HG02759 (cell line): ENCODE results near the gene CSRP1.
A peak's percentile ranks its signal among the peaks of the same experiment; 100 is the strongest.

ENCODE experiments used
- ATAC-seq: cut with Tn5 transposase; IDR thresholded peaks from one replicate; pipeline ENCODE4 v1.9.1; 2021; ENCODE audit warnings: mild to moderate bottlenecking, moderate library complexity; ENCODE audit not compliant: unreplicated experiment

CSRP1 gene

DNA sequence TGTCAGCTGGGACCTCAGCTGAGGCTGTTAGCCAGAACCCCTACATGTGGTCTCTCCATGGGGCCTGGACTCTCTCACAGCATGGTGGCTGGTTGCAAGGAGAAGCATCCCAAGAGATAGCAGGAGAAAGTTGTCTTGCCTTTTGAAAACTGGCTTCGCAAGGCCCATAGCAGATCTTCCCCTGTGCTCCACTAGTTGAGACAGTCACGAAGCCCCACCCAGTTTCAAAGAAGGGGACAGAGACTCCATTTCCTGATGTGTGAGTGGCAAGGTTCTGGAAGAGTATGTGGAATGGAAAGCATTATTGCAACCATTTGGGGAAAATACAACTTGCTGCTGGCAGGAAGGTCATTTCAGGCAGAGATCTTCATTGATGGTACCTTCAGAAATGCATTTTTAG, 7.5 kb upstream of the CSRP1 start:
- no peak for ATAC-seq

GRCh38 chr1:201513498-201514243, 6.7 kb upstream of the CSRP1 start:
- no peak for ATAC-seq

- ATAC-seq: peak; percentile 33
Observed at GRCh38 chr1:201511941-201512539, 5.1 kb upstream of the CSRP1 start.

DNA sequence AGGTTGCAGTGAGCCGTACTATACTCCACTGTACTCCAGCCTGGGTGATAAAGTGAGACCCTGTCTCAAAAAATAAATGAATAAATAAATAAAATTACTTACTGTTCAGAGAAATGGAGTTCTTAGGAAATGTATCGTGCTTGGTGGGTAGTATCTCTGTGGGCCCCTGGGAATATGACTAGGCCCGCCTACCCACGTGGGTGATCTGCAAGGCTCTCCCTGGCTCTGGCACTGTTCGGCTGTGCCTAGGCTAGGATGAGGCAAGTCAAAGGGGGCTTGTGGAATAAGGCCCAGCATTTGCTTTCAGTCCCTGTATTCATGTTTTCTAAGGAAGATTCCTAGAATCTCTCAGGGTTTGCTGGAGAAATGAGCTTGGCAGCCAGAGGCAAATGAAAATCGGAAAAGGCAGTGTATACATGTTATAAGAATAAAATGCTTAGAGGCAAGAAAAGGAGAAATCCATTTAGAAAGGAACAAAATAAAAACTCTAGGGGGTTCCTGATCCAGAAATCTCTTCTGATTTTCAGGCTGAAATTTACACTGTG, 4.5 kb upstream of the CSRP1 start:
- no peak for ATAC-seq

GRCh38 chr1:201510734-201511133, 3.8 kb upstream of the CSRP1 start:
- ATAC-seq: no peak

- ATAC-seq: no peak
Observed at GRCh38 chr1:201509601-201510374, 2.9 kb upstream of the CSRP1 start.

DNA sequence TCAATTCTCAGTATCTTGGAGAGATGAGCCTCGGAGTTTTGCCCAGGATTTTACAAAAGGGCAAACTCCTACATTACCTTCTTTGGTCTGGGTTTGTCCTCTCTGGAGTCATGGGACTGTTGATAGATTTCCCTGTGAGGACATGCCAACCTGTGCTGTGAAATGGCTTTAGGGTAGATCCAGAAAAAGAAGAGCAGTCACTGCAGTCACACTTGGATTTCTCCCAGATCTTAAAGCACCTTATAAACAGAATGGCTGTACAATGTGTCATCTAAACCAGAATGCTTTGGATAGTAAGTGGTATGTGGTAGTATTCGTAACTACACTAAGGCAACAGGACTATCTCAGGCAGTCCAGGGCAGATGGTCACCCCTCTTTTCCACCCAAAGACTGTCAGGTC, 1.9 kb upstream of the CSRP1 start:
- no peak for ATAC-seq

DNA sequence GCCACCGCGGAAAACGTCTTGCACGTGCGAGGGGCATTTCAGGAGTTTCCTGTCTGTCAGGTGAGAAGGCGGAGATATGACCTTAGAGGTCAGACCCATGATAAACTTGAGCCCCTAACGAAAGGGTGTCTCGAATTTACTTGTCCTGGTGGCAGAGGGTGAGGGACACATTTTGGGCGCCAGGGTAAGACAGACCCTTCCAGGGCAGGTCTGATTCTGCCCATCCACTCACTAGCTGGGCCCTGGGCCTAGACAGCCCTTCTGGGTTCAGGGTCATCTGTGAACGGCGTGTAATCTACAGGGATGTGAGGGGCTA, 395 bp upstream of the CSRP1 start:
- no peak for ATAC-seq

GRCh38 chr1:201506092-201506491, 831 bp downstream of the CSRP1 start:
- no peak for ATAC-seq

GRCh38 chr1:201505503-201505890, 1.4 kb downstream of the CSRP1 start:
- ATAC-seq: no peak

GRCh38 chr1:201504799-201505502, 2.0 kb downstream of the CSRP1 start:
- ATAC-seq: no peak

- ATAC-seq: no peak
Observed at GRCh38 chr1:201504179-201504631, 2.7 kb downstream of the CSRP1 start.

GRCh38 chr1:201503397-201504176, 3.3 kb downstream of the CSRP1 start:
- no peak for ATAC-seq

GRCh38 chr1:201502511-201502857, 4.4 kb downstream of the CSRP1 start:
- ATAC-seq: no peak

- ATAC-seq: no peak
Observed at GRCh38 chr1:201501812-201502510, 5.0 kb downstream of the CSRP1 start.

- no peak for ATAC-seq
Observed at GRCh38 chr1:201501144-201501543, 5.8 kb downstream of the CSRP1 start.

GRCh38 chr1:201500670-201501120, 6.2 kb downstream of the CSRP1 start:
- ATAC-seq: no peak

DNA sequence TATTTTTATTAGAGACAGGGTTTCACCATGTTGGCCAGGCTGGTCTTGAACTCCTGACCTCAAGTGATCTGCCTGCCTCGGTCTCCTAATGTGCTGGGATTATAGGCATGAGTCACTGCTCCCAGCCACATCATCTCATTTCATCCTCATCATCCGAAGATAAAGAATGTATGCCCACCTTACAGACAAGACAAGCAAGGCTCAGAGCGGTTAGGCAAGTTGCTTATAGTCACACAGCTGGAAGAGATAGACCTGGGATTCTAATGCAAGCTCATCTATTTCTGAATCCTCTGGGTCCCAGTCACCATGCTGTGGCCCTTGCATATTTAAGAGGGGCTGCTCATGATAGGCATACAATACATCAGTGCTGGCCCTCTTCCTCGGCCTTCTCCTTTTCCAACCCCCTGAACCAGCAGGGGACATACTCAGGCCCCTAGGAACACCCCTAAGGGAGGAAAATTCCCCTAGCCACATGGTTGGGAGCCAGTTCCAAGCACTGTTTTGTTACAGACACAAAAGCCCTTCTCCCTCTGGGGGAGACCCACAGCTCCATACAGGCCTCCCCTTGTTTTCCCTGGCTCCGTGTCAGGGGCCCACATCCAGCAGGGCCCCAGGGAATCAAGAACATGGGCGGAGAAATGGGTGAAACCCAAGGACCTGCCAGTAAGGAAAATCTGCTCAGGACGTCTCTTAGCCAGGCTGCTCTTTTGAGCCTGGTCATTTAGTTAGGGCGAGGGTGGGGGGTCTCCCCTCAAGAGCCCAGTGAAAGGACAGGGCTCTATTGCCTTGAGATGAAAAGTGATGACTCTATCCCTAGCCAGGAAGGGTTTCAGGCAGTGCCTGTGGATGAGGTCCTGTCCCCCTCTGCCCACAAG, 6.9 kb downstream of the CSRP1 start:
- ATAC-seq: no peak

- ATAC-seq: no peak
Observed at GRCh38 chr1:201499191-201499590, 7.7 kb downstream of the CSRP1 start.
